T-helper 22 cell (primary cell): Measurements from ENCODE around the gene SMYD3.

Experiments
- DNase-seq: peaks from one replicate; pipeline ENCODE4 v3.0.0-alpha.2; 2020; ENCODE audit warnings: low read depth

The SMYD3 gene

GRCh38 chr1:246146804-246147523 lies 360.1 kb downstream of the SMYD3 start:
- DNase-seq = no peak

DNA sequence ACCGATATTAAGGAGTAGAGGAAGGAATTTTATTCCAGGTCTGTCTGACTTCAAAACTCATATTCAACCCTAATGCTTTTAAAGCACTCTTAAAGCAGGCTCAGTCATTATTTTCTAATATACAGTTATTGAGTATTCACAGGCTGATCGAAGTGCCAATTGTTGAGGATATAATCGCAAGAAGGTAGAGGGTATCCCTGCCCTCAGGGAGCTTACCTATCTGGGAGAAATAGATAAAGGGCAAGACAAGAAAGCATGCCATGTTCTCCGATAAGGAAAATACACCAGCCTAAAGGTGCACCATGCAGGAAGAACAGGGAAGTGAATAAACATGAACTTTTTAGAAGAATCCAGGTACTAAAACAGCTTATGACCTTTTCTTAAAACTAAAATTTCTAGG lies 361.2 kb downstream of the SMYD3 start:
- DNase-seq = no peak

DNA sequence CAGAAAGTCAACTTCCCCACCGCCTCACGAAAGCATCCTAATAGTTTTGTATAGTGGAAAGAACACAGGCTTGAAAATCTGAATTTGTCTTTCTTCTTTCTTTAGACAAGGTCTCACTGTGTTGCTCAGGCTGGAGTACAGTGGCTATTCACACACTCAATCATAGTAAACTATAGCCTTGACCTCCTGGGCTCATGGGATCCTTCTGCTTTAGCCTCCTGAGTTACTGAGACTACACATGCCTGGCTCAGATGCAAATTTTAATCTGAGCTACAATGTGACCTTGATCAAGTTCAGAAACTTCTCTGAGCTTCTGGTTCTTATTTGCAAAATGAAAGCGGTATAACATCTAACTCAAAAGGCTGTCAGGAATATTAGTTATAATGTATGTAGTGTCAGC lies 362.1 kb downstream of the SMYD3 start:
- no peak for DNase-seq

- no peak for DNase-seq
Measured at GRCh38 chr1:246142320-246142893, 364.7 kb downstream of the SMYD3 start.

GRCh38 chr1:246141306-246141705 lies 365.8 kb downstream of the SMYD3 start:
- no peak for DNase-seq

GRCh38 chr1:246139745-246140182 lies 367.3 kb downstream of the SMYD3 start:
- no peak for DNase-seq

GRCh38 chr1:246138781-246139180 lies 368.3 kb downstream of the SMYD3 start:
- no peak for DNase-seq

GRCh38 chr1:246136477-246136876 lies 370.6 kb downstream of the SMYD3 start:
- no peak for DNase-seq

DNA sequence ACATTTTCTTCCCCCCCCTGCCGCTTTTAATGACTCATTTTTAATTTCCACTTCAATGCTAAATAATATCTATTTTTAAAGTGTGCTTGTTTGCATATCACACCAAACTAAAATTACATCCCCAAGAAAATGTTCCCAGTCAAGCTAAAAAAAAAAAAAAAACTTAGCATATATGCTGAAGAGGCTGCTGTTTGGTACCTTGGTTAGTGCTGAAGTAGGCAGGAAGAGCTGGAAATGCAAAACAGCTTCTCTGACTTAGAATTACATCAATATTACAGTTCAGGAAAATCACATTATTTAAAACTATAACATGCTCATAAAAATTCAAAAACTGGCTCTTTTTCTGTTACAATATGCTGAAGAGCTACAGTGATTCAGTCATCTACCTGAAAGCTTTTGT lies 372.3 kb downstream of the SMYD3 start:
- DNase-seq = no peak

- DNase-seq = no peak
Measured at GRCh38 chr1:246131095-246131494, 376.0 kb downstream of the SMYD3 start.

DNA sequence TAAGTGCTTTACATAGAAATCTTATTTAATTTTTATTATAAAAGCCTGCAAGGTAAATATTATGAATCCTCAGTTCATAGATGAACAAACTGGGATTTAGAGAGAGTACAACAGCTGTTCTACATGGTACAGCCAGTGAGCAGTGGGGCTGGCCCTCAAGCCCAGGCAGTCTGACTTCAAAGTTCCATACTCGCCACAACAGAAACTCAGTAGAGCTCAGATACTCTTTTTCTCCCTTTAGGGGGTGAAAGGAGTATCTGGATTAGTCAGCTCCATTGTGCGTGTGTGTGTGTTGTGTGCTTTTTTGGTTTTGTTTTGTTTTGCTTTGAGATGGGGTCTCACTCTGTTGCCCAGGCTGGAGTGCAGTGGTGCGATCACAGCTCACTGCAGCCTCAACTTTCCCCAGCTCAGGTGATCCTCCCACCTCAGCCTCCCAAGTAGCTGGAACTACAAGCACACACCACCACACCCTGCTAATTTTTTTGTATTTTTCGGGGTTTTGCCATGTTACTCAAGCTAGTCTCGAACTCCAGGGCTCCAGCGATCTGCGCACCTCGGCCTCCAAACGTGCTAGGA lies 378.5 kb downstream of the SMYD3 start:
- no peak for DNase-seq

GRCh38 chr1:246126580-246126979 lies 380.5 kb downstream of the SMYD3 start:
- DNase-seq = no peak

GRCh38 chr1:246122071-246122470 lies 385.0 kb downstream of the SMYD3 start:
- no peak for DNase-seq

DNA sequence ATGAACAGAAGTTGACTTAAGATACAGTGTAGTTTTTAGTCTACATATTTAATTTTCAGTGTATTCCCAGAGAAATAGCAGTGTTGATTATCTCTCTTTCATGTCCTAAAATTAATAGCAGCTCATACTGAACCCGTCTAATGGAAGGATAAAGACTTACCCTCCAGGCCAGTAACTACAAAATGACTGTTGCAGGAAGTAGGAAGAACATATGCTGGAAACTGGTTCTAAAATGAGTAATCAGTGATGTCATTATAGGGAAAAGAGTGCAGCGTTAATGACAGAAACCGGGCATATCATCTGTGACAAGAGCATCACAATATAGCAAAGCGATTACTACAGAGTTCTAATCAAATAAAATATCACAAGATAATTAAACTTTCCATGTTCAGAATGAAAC lies 385.5 kb downstream of the SMYD3 start:
- no peak for DNase-seq

GRCh38 chr1:246117066-246117791 lies 389.9 kb downstream of the SMYD3 start:
- DNase-seq = peak; percentile 29

DNA sequence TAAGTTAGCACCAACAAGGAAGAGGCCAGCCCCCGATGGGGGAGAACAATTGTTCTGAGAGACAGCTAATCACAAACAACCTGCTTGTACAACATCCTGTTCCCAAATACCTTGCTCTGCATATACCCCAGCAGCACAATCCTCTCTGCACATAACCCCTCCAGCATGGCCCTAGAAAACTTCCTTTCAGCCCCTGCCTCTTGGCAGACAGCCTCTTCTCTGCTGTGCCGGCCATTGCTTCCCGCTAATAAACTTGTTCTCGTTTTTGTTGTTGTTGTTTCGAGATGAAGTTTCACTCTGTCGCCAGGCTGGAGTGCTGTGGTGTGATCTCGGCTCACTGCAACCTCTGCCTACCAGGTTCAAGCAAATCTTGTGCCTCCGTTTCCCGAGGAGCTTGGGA lies 392.7 kb downstream of the SMYD3 start:
- DNase-seq = no peak

DNA sequence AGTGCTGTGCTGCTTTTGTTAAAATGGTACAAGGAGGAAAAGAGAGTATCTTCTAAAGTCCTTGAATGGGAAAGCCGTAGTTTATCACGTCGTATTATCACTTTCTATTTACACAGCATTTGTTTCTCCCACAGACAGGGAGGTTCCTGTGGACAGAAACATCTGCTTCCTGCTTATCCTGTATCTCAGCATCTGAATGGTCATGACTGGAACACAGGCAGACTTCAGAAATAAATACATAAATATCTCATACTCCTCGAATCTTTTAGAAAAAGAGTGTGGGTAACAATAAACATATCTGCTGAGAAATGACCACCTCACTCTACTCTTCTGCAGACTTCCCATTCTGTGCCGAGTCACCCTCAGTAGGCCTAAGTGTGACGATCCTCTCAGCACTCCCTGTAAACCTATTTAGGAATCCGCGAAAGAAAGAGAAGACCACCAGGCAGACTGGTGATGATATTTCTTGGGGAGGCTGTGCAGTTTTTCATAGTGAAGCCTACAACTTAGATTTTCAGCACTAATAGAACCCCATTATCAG lies 393.5 kb downstream of the SMYD3 start:
- DNase-seq = no peak

GRCh38 chr1:246111570-246111969 lies 395.5 kb downstream of the SMYD3 start:
- DNase-seq = no peak

GRCh38 chr1:246110343-246111219 lies 396.5 kb downstream of the SMYD3 start:
- DNase-seq = no peak

DNA sequence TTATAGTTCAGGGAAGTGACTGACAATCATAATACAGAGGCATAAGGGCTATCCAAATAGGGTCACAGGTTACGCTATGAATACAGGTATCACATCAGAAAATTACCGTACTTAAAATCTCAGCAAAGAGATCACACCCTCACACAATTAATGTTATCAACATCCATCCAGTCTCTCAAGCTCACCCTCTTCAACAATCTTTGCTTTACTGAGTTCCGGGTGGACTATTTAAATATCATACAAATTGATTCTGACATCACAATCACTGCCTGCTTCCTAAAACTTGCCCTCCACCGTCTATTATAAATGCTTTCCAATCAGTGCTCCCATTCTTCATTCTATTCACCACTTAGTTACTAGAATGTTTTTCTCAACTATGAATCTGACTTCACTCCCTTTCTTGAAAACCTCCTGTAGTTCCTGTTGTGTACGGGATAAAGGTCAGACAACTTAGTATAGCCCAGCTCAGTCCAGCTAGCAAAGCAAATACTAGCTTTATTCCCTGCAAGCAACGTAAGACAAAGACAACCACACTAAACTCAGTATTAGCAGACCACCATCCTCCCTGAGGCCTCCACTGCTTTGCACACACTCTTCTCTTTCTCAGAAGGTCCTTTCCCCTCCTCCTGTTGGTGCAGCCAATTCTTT lies 398.7 kb downstream of the SMYD3 start:
- DNase-seq = no peak
